ENCODE measurements around the gene ORM1.

DNA sequence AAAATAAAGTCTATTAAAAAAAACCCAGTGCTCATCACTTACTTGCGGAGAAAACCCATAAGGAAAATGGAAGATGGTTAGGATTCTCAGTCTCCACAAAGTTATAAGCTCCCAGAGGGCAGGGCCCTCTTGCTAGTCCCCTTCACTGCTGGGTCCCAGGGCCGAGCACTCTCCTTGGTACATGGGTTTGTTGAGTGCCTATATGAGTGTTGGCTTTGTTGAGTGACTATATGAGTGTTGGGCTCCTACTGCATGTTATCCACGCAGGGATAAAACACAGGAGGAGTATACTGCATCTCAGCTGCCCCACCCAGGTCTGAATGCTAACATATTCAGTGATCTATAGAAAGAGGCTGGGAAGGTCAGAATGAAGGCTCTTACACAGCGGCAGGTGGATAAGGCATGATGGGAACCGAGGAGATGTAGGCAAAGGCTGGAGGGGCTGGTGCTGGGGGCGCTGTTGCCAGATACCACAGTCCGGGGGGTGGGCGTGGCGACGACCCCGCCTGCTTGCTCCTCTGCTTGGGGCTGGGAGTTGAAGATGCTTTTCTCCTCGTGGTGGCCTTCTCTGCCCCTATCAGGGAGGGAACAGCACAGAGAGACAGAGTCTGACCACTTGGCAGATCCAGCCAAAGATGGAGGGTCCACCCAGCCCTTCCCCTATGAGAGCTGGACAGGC lies 18.4 kb downstream of the ORM1 start:
- TF ChIP-seq ZNF16 (tag by site-specific recombination; IDR thresholded peaks at IDR 0.05; ENCODE audit: low read depth) (no peak), TRIM28 (IDR thresholded peaks at IDR 0.05; ENCODE audit: borderline replicate concordance, low read length) (no peak), PRDM1 (tag by site-specific recombination; IDR thresholded peaks at IDR 0.05) (no peak), ZNF830 (tag by site-specific recombination; IDR thresholded peaks at IDR 0.05; ENCODE audit: low read depth) (no peak)
- TF ChIP-seq, protein P1, sequence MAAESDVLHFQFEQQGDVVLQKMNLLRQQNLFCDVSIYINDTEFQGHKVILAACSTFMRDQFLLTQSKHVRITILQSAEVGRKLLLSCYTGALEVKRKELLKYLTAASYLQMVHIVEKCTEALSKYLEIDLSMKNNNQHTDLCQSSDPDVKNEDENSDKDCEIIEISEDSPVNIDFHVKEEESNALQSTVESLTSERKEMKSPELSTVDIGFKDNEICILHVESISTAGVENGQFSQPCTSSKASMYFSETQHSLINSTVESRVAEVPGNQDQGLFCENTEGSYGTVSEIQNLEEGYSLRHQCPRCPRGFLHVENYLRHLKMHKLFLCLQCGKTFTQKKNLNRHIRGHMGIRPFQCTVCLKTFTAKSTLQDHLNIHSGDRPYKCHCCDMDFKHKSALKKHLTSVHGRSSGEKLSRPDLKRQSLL (tag by site-specific recombination; IDR thresholded peaks at IDR 0.05) = no peak
- TF ChIP-seq, protein P2, sequence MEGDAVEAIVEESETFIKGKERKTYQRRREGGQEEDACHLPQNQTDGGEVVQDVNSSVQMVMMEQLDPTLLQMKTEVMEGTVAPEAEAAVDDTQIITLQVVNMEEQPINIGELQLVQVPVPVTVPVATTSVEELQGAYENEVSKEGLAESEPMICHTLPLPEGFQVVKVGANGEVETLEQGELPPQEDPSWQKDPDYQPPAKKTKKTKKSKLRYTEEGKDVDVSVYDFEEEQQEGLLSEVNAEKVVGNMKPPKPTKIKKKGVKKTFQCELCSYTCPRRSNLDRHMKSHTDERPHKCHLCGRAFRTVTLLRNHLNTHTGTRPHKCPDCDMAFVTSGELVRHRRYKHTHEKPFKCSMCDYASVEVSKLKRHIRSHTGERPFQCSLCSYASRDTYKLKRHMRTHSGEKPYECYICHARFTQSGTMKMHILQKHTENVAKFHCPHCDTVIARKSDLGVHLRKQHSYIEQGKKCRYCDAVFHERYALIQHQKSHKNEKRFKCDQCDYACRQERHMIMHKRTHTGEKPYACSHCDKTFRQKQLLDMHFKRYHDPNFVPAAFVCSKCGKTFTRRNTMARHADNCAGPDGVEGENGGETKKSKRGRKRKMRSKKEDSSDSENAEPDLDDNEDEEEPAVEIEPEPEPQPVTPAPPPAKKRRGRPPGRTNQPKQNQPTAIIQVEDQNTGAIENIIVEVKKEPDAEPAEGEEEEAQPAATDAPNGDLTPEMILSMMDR (tag by site-specific recombination; IDR thresholded peaks at IDR 0.05) = no peak
- TF ChIP-seq, protein P3, sequence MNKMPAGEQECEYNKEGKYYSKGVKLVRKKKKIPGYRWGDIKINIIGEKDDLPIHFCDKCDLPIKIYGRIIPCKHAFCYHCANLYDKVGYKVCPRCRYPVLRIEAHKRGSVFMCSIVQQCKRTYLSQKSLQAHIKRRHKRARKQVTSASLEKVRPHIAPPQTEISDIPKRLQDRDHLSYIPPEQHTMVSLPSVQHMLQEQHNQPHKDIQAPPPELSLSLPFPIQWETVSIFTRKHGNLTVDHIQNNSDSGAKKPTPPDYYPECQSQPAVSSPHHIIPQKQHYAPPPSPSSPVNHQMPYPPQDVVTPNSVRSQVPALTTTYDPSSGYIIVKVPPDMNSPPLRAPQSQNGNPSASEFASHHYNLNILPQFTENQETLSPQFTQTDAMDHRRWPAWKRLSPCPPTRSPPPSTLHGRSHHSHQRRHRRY (tag by site-specific recombination; IDR thresholded peaks at IDR 0.05) = no peak
- TF ChIP-seq, protein P4, sequence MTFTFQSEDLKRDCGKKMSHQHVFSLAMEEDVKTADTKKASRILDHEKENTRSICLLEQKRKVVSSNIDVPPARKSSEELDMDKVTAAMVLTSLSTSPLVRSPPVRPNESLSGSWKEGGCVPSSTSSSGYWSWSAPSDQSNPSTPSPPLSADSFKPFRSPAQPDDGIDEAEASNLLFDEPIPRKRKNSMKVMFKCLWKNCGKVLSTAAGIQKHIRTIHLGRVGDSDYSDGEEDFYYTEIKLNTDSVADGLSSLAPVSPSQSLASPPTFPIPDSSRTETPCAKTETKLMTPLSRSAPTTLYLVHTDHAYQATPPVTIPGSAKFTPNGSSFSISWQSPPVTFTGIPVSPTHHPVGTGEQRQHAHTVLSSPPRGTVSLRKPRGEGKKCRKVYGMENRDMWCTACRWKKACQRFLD (tag by site-specific recombination; IDR thresholded peaks at IDR 0.05) = no peak
- TF ChIP-seq, protein P5, sequence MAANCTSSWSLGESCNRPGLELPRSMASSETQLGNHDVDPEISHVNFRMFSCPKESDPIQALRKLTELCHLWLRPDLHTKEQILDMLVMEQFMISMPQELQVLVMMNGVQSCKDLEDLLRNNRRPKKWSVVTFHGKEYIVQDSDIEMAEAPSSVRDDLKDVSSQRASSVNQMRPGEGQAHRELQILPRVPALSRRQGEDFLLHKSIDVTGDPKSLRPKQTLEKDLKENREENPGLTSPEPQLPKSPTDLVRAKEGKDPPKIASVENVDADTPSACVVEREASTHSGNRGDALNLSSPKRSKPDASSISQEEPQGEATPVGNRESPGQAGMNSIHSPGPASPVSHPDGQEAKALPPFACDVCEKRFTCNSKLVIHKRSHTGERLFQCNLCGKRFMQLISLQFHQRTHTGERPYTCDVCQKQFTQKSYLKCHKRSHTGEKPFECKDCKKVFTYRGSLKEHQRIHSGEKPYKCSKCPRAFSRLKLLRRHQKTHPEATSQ (tag by site-specific recombination; IDR thresholded peaks at IDR 0.05) = no peak

All from HEK293 (cell line).